ENCODE measurements around the gene NONO. TPM values are rescaled to one million over a fixed set of nuclear protein-coding genes. Genes with fewer than 3 reads are reported as not detected.

Gene NONO
- 383 TPM for polyA plus RNA-seq (2013)

- CTCF ChIA-PET, result interaction anchor here (0.9 to 1.2 kb wide), 2 partner anchors 29 to 31 kb away, joined by 3 read pairs; no protein-coding TSS in a partner anchor
- 43% methylated on average over 50 of the region's 57 CpGs for WGBS (ENCODE audit: insufficient coverage)
- H3K9me3 ChIP-seq (ENCODE audit: control extremely low read depth in 1 of 5, control insufficient read depth in 4 of 5, insufficient read depth in 2 of 5, low read depth in 1 of 5, low read length in 4 of 5), result peaks cover 0 to 8% (median 0%) of the 10 kb centered on the region in 5 experiments
- peaks cover 5 to 24% (median 10%) of the 10 kb centered on the region in 4 experiments for H3K4me1 ChIP-seq (ENCODE audit: control extremely low read depth in 1 of 4, control insufficient read depth in 4 of 4, insufficient read depth in 4 of 4, low read length in 3 of 4)
- DNase-seq, result peak; percentile 98 to 99 (median 98)
- no peaks in the 10 kb centered on the region for H3K27me3 ChIP-seq (replicated peaks in 2 of 5; ENCODE audit: control insufficient read depth in 4 of 5, insufficient read depth in 5 of 5, low read length in 4 of 5)
- peak within 1 kb of the TSS; percentile 97 to 98 for H3K27ac ChIP-seq (ENCODE audit: insufficient read depth in 1 of 2, low read depth in 1 of 2, low read length in 2 of 2, poor library complexity in 1 of 2, severe bottlenecking in 2 of 2)
- POLR2A ChIA-PET, result interaction anchor here (0.6 to 1.6 kb wide), 4 partner anchors 9 to 83 kb away, joined by 3 to 6 read pairs (median 4); partner anchors contain the start of gene TAF1
- H3K4me3 ChIP-seq (ENCODE audit: control insufficient read depth in 1 of 7, extremely low read depth in 1 of 7, insufficient read depth in 4 of 7, low read depth in 2 of 7, low read length in 6 of 7), result peak within 1 kb of the TSS; percentile 52 to 92 (median 79)
- H3K36me3 ChIP-seq (ENCODE audit: control insufficient read depth in 4 of 4, insufficient read depth in 4 of 4, low read length in 3 of 4), result peaks cover 0 to 5% (median under 1%) of the 10 kb centered on the region in 4 experiments
Measured at GRCh38 chrX:71283403-71284143, at the start of gene NONO. Gene NONO (plus strand): TSS chrX:71283635. CDS start chrX:71290638, 7,003 bp downstream.

- POLR2A ChIA-PET, result no interaction called here
- WGBS (ENCODE audit: insufficient coverage), result 64% methylated on average over 3 of the region's 3 CpGs
Measured at GRCh38 chrX:71235482-71235881, 48.0 kb upstream of the NONO start.

GRCh38 chrX:71236836-71237235 lies 46.6 kb upstream of the NONO start:
- no CpG with 5 or more reads among the region's 1 CpG for WGBS (ENCODE audit: insufficient coverage)
- Histone ChIP-seq H3K36me3 (ENCODE audit: control insufficient read depth in 4 of 4, insufficient read depth in 4 of 4, low read length in 3 of 4) (peaks cover 0 to 24% (median 13%) of the 10 kb centered on the region in 4 experiments), H3K27ac (ENCODE audit: insufficient read depth in 1 of 2, low read depth in 1 of 2, low read length in 2 of 2, poor library complexity in 1 of 2, severe bottlenecking in 2 of 2) (no peak overlapping the region), H3K9me3 (ENCODE audit: control extremely low read depth in 1 of 5, control insufficient read depth in 4 of 5, insufficient read depth in 2 of 5, low read depth in 1 of 5, low read length in 4 of 5) (no peaks in the 10 kb centered on the region), H3K4me1 (ENCODE audit: control extremely low read depth in 1 of 4, control insufficient read depth in 4 of 4, insufficient read depth in 4 of 4, low read length in 3 of 4) (no peaks in the 10 kb centered on the region), H3K4me3 (ENCODE audit: control insufficient read depth in 1 of 7, extremely low read depth in 1 of 7, insufficient read depth in 4 of 7, low read depth in 2 of 7, low read length in 6 of 7) (no peak overlapping the region), H3K27me3 (replicated peaks in 2 of 5; ENCODE audit: control insufficient read depth in 4 of 5, insufficient read depth in 5 of 5, low read length in 4 of 5) (no peaks in the 10 kb centered on the region)
- ChIA-PET POLR2A (no interaction called here), CTCF (no interaction called here)
- DNase-seq, result no peak

More at GRCh38 chrX:71235482-71235881, 48.0 kb upstream of the NONO start:
- Histone ChIP-seq H3K27ac (ENCODE audit: insufficient read depth in 1 of 2, low read depth in 1 of 2, low read length in 2 of 2, poor library complexity in 1 of 2, severe bottlenecking in 2 of 2) (no peak overlapping the region), H3K9me3 (ENCODE audit: control extremely low read depth in 1 of 5, control insufficient read depth in 4 of 5, insufficient read depth in 2 of 5, low read depth in 1 of 5, low read length in 4 of 5) (no peaks in the 10 kb centered on the region), H3K27me3 (replicated peaks in 2 of 5; ENCODE audit: control insufficient read depth in 4 of 5, insufficient read depth in 5 of 5, low read length in 4 of 5) (no peaks in the 10 kb centered on the region), H3K4me1 (ENCODE audit: control extremely low read depth in 1 of 4, control insufficient read depth in 4 of 4, insufficient read depth in 4 of 4, low read length in 3 of 4) (no peaks in the 10 kb centered on the region), H3K36me3 (ENCODE audit: control insufficient read depth in 4 of 4, insufficient read depth in 4 of 4, low read length in 3 of 4) (peaks cover 0 to 11% (median 4%) of the 10 kb centered on the region in 4 experiments), H3K4me3 (ENCODE audit: control insufficient read depth in 1 of 7, extremely low read depth in 1 of 7, insufficient read depth in 4 of 7, low read depth in 2 of 7, low read length in 6 of 7) (no peak overlapping the region)
- DNase-seq, result no peak
- CTCF ChIA-PET, result no interaction called here

DNA sequence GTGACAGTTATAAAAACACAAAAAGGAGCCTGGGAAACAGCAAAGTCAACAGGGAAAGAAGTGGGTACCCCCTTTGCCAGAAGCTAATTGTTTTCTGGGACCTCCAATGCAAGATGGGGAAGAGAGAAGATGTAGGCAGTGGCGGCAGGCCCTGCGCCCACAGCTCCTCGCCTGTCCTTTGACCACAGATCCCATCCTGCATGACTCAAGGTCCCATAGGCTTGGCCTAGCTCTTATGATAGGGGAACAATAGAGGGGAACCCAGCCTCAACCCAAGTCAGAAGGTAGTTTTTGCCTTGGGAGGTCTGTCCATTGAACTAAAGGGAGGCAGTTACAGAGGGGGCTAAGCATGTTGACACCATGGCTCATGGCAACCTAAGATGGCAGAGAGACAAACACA lies 43.7 kb upstream of the NONO start:
- H3K27ac ChIP-seq (ENCODE audit: insufficient read depth in 1 of 2, low read depth in 1 of 2, low read length in 2 of 2, poor library complexity in 1 of 2, severe bottlenecking in 2 of 2), result no peak overlapping the region
- no peaks in the 10 kb centered on the region for H3K27me3 ChIP-seq (replicated peaks in 2 of 5; ENCODE audit: control insufficient read depth in 4 of 5, insufficient read depth in 5 of 5, low read length in 4 of 5)
- peaks cover 4 to 50% (median 27%) of the 10 kb centered on the region in 4 experiments for H3K36me3 ChIP-seq (ENCODE audit: control insufficient read depth in 4 of 4, insufficient read depth in 4 of 4, low read length in 3 of 4)
- no peak for DNase-seq
- no peaks in the 10 kb centered on the region for H3K4me1 ChIP-seq (ENCODE audit: control extremely low read depth in 1 of 4, control insufficient read depth in 4 of 4, insufficient read depth in 4 of 4, low read length in 3 of 4)
- no peak overlapping the region for H3K4me3 ChIP-seq (ENCODE audit: control insufficient read depth in 1 of 7, extremely low read depth in 1 of 7, insufficient read depth in 4 of 7, low read depth in 2 of 7, low read length in 6 of 7)
- no CpG with 5 or more reads among the region's 3 CpGs for WGBS (ENCODE audit: insufficient coverage)
- ChIA-PET POLR2A (no interaction called here), CTCF (interaction anchor here (1.1 to 1.7 kb wide), 2 partner anchors 12 to 14 kb away, joined by 3 to 4 read pairs; partner anchors contain the start of gene ZMYM3)
- H3K9me3 ChIP-seq (ENCODE audit: control extremely low read depth in 1 of 5, control insufficient read depth in 4 of 5, insufficient read depth in 2 of 5, low read depth in 1 of 5, low read length in 4 of 5), result no peaks in the 10 kb centered on the region

- DNase-seq, result no peak
- ChIA-PET CTCF (no interaction called here), POLR2A (no interaction called here)
- H3K27ac ChIP-seq (ENCODE audit: insufficient read depth in 1 of 2, low read depth in 1 of 2, low read length in 2 of 2, poor library complexity in 1 of 2, severe bottlenecking in 2 of 2), result no peak overlapping the region
- H3K4me1 ChIP-seq (ENCODE audit: control extremely low read depth in 1 of 4, control insufficient read depth in 4 of 4, insufficient read depth in 4 of 4, low read length in 3 of 4), result no peaks in the 10 kb centered on the region
- no peak overlapping the region for H3K4me3 ChIP-seq (ENCODE audit: control insufficient read depth in 1 of 7, extremely low read depth in 1 of 7, insufficient read depth in 4 of 7, low read depth in 2 of 7, low read length in 6 of 7)
- H3K36me3 ChIP-seq (ENCODE audit: control insufficient read depth in 4 of 4, insufficient read depth in 4 of 4, low read length in 3 of 4), result peaks cover 8 to 64% (median 37%) of the 10 kb centered on the region in 4 experiments
- H3K9me3 ChIP-seq (ENCODE audit: control extremely low read depth in 1 of 5, control insufficient read depth in 4 of 5, insufficient read depth in 2 of 5, low read depth in 1 of 5, low read length in 4 of 5), result no peaks in the 10 kb centered on the region
- 100% methylated on average over 1 of the region's 6 CpGs for WGBS (ENCODE audit: insufficient coverage)
- H3K27me3 ChIP-seq (replicated peaks in 2 of 5; ENCODE audit: control insufficient read depth in 4 of 5, insufficient read depth in 5 of 5, low read length in 4 of 5), result no peaks in the 10 kb centered on the region
Measured at GRCh38 chrX:71241301-71241700, 42.1 kb upstream of the NONO start.

DNA sequence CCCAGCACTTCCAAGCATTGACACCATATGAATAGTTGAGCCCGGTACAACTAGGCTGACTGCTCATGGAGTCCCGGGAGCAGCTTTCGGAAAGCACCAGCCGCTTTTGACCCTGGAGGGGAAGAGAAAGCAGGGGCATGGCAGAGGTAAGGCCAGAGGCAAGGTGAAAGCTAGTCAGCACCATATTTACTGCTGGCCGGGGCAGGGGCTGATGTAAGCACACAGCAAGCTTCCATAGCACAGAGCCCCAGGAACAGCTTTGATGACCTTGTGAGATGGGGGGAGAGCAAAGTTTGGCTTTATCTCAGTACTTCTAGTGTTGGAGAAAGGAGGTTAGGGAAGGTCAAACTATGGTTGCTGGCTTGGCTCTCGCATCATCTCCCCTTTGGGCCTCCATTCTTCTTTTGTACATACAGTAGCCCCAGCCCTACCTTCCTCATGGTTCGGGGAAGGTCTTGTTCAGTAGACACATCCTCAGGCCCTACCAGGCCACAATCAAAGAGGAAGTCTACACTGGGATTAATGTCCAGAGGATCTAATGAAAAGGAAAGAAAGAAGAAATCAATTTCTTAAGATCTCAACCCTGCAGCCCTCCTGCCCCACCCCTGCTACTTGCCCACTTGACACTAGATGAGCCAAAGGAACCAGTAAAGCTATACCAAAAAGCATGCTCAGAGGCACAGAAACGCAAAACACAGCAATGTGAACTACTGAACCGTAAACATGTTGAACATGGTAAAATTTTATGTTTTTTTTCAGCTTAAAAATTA lies 38.9 kb upstream of the NONO start:
- Histone ChIP-seq H3K4me3 (ENCODE audit: control insufficient read depth in 1 of 7, extremely low read depth in 1 of 7, insufficient read depth in 4 of 7, low read depth in 2 of 7, low read length in 6 of 7) (no peak overlapping the region), H3K36me3 (ENCODE audit: control insufficient read depth in 4 of 4, insufficient read depth in 4 of 4, low read length in 3 of 4) (peaks cover 20 to 94% (median 57%) of the 10 kb centered on the region in 4 experiments), H3K27me3 (replicated peaks in 2 of 5; ENCODE audit: control insufficient read depth in 4 of 5, insufficient read depth in 5 of 5, low read length in 4 of 5) (no peaks in the 10 kb centered on the region), H3K9me3 (ENCODE audit: control extremely low read depth in 1 of 5, control insufficient read depth in 4 of 5, insufficient read depth in 2 of 5, low read depth in 1 of 5, low read length in 4 of 5) (no peaks in the 10 kb centered on the region), H3K27ac (ENCODE audit: insufficient read depth in 1 of 2, low read depth in 1 of 2, low read length in 2 of 2, poor library complexity in 1 of 2, severe bottlenecking in 2 of 2) (no peak overlapping the region), H3K4me1 (ENCODE audit: control extremely low read depth in 1 of 4, control insufficient read depth in 4 of 4, insufficient read depth in 4 of 4, low read length in 3 of 4) (no peaks in the 10 kb centered on the region)
- ChIA-PET POLR2A (no interaction called here), CTCF (interaction anchor here (0.9 kb wide), 1 partner anchor 8 kb away, joined by 3 read pairs; no protein-coding TSS in a partner anchor)
- DNase-seq, result no peak
- 98% methylated on average over 6 of the region's 9 CpGs for WGBS (ENCODE audit: insufficient coverage)

All from common myeloid progenitor, CD34-positive (primary cell).